HG03558 (cell line): ENCODE measurements around the gene KIF26B.
"Not testable (repeated sequence)": the region's sequence is repeated elsewhere in the genome, so short reads cannot be mapped to it uniquely, and the experiment has no call there.

Experiments used
- ATAC-seq: cut with Tn5 transposase; IDR thresholded peaks from one replicate; pipeline ENCODE4 v1.9.1; 2021; ENCODE audit warnings: moderate number of reproducible peaks; ENCODE audit not compliant: unreplicated experiment; ENCODE audit errors: extremely low read depth

KIF26B gene

GRCh38 chr1:245652660-245653427 lies 498.1 kb downstream of the KIF26B start:
- no peak for ATAC-seq

- ATAC-seq, result no peak
Measured at GRCh38 chr1:245654460-245655050, 499.8 kb downstream of the KIF26B start.

DNA sequence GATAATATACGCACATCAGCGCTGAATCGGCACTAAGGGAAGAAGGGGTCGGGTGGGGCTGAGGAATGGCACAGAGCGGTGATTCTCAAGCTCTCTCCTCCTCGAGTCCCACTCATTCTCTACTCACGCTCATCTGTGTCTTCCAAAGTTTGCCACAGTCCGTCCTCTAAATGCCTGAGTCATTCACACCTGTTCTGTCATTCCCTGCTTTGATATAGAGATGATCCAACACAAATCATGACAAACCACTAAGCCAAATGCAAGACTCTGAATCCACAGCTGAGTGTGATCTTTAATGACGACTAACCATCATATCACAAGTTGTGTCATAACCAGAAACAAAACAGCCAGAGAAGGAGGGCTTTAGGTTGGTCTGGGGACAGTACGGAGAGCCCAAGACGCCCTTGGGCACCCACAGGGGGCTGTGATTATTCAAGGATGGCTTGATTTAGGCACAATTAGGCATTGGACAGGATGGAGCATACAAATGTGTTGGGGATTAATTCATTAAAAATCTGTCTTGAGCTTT lies 501.5 kb downstream of the KIF26B start:
- ATAC-seq, result no peak

DNA sequence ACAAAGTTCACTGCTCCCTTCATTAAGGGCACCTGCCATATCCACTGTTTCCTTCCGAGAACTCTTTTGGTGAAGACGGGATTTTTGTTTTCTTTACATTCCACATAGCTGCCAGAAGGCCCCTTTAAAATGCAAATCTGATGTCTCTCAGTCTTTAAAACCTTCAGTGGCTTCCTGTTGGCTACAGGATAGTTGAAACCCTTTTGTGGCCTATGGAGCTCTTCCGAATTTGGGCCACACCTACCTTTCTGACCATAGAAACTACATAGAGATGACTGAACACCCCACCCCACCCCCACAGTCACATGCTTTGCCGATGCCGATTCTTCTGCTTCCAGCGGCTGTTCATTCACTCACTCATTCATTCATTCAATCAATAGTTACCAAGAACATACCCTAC lies 502.6 kb downstream of the KIF26B start:
- ATAC-seq, result no peak

DNA sequence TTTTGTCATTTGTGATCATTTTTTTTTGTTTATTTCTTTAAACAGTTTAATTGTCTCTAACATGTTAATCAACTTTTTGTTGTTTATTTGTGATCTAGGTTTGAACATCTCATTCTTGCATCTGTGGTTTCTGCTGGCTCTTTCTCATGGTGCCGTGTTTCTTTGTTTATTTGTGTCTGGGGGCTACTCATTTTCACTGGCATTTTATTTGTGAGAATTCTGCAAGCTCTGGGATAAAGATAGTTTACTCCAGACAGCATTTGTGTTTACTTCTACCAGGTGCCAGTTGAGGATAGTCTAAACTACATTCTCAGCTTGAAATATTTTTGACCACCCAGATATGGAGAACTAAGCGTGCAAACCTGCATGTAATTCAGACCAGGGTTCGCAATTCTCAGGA lies 508.6 kb downstream of the KIF26B start:
- ATAC-seq, result no peak

DNA sequence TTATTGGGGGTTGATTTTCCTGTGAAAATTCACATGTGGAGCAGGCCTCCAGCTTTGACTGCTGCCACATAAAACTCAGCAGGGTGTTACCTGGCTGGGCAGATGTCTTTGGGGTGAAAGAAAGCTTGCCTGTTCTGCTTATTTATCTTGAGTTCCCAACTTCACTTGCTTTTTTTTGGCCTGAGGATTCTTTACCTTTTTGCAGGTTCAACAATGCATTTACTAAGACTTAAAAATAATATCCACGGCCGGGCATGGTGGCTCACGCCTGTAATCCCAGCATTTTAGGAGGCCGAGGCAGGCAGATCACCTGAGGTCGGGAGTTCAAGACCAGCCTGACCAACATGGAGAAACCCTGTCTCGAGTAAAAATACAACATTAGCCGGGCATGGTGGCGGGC lies 509.1 kb downstream of the KIF26B start:
- no peak for ATAC-seq

DNA sequence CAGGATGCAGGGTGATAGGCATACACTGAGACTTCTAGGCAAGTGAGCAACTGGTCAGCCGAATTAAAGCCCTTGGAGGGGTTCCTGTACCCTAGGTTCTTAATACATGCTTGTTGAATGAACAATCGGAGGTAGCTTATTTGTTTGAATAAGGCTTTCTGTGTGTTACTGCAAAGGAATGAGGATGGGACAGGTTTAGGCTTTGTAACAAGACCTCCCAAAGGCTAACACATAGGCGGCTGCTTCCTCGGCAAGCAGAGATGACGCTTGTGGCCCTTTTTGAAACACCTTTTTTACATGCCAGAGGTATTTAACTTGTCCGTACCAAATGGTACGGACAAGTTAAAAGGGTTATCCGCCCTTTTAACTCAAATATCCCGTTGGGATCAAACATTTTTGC lies 511.6 kb downstream of the KIF26B start:
- no peak for ATAC-seq

DNA sequence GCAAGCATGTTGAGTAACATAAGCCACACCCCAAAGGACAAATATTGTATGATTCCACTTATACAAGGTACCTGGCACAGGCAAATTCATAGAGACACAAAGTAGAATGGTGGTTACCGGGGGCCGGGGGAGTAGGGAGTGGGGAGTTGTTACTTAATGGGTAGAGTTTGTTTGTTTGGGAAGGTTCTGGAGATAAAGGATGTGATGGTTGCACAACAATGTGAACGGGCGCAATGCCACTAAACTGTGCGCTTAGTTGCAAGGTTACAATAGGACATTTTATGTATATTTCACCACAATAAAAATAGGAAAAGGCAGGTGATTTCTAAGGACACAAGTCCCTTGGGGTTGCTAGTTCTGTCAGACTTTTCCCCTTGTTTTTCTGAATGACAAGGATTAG lies 516.6 kb downstream of the KIF26B start:
- no peak for ATAC-seq

DNA sequence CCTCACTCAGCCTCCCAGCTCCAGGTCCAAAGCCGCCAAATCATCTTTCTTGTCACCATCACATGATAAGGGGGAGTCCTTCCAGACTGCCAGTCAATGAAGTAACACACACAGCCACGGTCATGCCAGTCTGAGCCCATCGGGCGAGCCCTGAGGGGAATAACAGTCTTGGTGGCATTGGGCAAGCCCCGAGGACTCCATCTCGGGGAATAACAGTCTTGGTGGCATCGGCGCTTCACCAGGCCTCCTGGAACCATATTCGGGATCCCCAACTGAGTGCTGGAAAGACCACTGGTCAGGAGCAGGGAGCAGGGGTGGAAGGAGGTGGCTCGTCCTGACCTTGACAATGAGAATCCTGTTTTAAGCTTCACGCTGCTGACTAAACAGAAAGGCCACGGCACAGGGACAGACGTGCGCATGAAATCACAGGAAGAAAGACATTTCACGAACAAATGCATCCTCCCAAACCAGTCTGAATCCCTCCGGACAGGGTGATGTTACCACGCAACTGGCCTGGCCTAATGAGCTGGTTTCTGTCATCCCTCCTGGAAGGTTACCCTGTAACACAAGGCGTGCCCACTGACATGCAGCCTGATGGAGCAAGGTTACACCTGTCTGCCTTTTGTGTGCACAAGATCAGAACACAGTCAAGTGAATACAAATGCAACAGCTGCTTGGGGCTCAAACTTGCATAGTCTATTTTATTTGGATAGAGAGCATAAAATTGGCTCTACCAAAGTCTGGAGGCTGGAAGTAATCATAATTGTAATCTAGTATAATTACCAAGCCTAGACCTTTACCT lies 517.4 kb downstream of the KIF26B start:
- ATAC-seq, result no peak

DNA sequence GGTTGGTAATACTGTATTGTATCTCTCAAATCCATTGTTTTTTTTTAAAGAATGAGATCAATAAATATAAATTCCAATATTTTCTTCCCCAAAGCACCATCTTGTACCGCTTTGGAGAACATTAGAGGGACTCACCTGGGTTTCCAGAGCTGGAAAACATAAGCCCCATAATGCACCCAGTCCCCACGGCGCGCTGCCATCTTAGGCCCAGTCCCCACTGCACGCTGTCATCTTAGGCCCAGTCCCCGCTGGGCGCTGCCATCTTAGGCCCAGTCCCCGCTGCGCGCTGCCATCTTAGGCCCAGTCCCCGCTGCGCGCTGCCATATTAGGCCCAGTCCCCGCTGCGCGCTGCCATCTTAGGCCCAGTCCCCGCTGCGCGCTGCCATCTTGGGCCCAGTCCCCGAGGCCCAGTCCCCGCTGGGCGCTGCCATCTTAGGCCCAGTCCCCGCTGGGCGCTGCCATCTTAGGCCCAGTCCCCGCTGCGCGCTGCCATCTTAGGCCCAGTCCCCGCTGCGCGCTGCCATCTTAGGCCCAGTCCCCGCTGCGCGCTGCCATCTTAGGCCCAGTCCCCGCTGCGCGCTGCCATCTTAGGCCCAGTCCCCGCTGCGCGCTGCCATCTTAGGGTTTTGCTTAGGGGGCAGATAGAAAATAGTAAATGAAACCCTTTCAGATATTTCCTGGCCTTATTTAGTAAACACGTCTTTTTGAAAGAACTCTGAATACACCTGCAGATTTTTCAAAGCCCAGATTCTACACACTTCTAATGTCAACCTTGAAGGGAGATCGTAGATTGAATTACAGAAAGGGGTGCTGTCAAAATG lies 518.3 kb downstream of the KIF26B start:
- not testable (repeated sequence) for ATAC-seq

DNA sequence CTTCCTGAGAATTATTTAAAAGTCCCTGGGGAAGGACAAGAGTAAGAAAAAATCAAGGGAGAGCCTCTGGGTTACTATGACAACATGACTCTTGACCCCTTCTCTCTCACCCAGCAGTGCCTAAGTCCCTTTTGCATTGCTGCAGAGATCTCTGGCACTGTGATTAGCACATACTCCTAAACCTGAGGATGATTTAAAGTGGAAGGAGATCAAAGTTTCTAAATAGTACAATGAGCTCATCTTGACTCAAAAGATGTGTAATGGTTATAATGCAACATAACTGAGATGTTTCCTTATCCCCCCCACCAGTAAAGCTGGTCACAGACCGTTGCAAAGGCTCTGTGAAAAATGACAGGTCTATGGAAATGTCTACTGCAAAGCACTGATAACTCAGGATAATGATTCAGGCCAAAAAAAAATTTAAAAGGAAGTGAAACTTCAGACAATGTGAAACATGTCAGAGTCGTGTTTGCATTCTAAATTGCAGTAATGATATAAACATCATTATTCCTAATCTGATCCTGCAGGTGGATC lies 519.2 kb downstream of the KIF26B start:
- no peak for ATAC-seq

GRCh38 chr1:245677461-245678240 lies 522.9 kb downstream of the KIF26B start:
- ATAC-seq, result no peak

DNA sequence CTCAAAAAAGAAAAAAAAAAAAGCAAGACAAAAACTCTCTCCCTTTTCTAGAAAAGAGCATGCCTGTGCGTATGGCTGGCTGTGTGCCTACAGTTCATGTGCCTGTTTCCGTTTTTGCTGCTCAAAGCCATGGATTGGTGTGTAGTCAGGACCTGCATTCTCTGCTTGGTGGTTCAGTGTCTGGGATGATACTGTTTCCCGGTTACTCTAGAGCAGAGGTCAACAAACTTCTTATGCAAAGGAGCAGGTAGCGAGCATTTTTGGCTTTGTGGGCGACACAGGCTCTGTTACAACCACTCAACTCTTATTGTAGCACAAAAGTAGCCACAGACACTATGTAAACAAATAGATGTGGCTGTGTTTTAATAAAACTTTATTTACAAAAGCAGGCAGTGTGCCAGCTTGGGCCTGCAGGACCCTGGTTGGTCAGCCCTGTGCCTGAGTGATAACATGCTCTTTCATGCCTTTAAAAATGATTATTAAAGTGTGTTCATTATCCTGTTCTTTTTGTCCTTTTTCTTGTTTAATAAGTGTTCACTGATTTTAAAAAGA lies 524.2 kb downstream of the KIF26B start:
- no peak for ATAC-seq

DNA sequence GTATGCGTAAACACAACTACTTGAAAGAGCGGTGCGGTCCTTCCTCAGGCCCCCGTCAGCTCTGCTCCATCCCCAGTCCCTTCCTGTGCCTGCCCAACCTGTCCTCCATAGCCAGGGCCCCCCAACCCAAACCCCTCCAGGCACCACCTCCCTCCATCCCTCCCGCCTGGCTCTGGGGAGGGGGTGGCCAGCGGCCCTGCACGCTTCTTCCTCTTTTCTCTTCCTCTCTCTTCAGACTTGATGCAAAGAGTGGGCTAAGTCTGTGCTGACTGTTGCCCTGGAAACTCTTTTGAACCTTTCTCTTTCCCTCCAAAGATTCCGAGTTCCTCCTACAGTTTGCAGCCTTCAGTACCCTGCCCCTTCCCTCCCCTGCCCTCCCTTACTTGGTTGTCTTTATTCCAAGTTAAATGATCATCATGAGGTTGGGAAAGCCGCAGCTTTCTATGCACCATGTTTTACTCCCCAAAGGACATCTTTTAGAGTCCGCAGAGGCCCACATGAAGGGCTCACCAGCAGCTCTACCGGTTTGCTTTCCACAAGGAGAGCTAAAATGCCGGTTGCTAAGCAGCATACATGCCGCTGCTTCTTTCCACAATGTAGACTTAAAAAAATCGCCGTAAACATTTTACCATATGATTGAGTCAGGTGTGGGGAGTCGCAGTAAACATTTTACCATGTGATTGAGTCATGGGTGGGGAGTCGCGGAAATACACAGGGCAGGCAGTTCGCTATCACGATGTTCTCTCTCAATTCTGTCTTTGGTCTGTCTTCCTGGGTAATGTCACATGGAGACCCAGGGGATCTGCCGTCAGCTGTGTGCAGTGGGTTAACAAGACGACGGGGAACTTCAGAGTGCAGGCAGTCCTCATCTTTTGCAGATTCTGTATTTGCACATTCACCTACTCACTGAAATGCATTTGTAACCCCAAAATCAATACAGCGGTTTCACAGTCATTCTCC lies 525.3 kb downstream of the KIF26B start:
- no peak for ATAC-seq

DNA sequence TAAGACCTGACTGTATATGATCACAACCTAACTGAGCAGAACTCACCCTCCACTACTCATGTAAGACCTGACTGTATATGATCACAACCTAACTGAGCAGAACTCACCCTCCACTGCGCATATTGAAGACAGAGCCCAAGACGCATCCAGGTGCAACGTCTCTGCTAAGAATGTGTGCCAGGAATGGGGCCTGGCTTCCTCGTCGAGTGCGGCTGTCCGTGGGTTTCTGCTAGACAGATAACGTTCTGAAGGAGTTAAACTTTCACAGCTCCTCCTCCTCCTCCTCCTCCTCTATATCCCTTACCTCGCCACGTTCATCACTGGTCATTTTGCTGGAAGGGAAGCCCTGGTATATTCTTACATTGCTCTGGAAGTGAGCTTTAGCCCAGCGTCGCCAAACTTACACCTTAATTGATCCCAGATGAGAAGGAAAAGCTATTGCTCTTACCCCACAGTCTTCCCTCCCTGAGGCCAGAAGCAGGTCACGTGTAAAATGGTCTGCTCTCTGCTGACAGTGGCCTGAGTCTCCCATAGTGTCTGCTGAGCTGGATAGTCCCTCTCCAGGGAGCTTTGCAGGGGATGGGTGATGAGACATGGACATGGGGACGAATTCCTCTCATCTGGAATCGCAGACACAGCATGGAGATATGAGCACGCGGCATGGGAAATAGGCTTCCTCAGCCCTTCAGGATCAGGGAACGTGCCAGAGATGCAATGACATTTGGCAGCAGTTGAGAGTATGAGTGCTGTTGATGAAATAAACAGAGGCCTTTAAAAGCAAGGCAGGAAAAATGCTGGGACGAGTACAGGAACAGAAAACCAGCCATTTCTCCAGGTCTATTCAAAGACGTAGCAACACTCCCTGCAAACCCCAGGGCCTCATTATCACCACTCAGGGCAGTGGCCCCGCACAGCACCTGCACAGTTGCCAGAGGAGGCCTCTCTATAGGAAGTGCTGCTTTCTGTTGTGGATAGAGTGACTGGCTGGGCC lies 528.1 kb downstream of the KIF26B start:
- ATAC-seq, result no peak

GRCh38 chr1:245683676-245684075 lies 528.9 kb downstream of the KIF26B start:
- ATAC-seq, result no peak

DNA sequence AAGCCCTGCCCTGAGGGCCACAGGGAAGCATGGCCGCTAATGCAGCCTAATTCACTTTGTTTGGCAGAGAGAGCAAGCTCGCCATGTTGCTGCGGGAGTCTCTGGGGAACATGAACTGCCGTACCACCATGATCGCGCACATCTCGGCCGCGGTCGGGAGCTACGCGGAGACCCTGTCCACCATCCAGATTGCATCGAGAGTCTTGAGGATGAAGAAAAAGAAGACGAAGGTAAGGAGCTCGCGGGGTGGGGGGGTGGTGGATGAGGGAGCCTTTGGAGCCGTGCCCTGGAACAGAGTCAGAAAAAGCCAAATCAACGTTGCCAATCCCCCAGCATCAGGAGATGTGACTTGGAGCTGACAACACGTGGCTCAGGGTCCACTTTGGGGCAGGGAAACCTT lies 529.4 kb downstream of the KIF26B start:
- no peak for ATAC-seq
